GM20431 (cell line): ENCODE data around the gene CMSS1.

Source experiments
- in situ Hi-C: fragments of 300-500 bp; cut with MseI, MboI; formaldehyde crosslinking; loops from one replicate; pipeline ENCODE4 v1.15.0; 2020; ENCODE audit warnings: low sequenced_read_pairs; ENCODE audit not compliant: unreplicated experiment

The CMSS1 gene

GRCh38 chr3:99971761-99972160 is 154.1 kb downstream of the CMSS1 start:
- in situ Hi-C loops, result no loop called here

- in situ Hi-C loops, result no loop called here
Observed at GRCh38 chr3:99972380-99973104, 154.9 kb downstream of the CMSS1 start.

- in situ Hi-C loops, result no loop called here
Observed at GRCh38 chr3:99974989-99975388, 157.3 kb downstream of the CMSS1 start.

GRCh38 chr3:99976584-99976983 is 158.9 kb downstream of the CMSS1 start:
- in situ Hi-C loops, result no loop called here

GRCh38 chr3:99978221-99978620 is 160.6 kb downstream of the CMSS1 start:
- in situ Hi-C loops, result no loop called here

- in situ Hi-C loops, result no loop called here
Observed at GRCh38 chr3:99980606-99981005, 162.9 kb downstream of the CMSS1 start.

GRCh38 chr3:99981138-99981537 is 163.5 kb downstream of the CMSS1 start:
- in situ Hi-C loops, result no loop called here

- in situ Hi-C loops, result no loop called here
Observed at GRCh38 chr3:99982650-99983049, 165.0 kb downstream of the CMSS1 start.

GRCh38 chr3:99984139-99984538 is 166.5 kb downstream of the CMSS1 start:
- in situ Hi-C loops, result no loop called here

GRCh38 chr3:99984668-99985067 is 167.0 kb downstream of the CMSS1 start:
- in situ Hi-C loops, result no loop called here

GRCh38 chr3:99990179-99990578 is 172.5 kb downstream of the CMSS1 start:
- in situ Hi-C loops, result no loop called here

GRCh38 chr3:99997293-99997692 is 179.6 kb downstream of the CMSS1 start:
- in situ Hi-C loops, result no loop called here

- in situ Hi-C loops, result no loop called here
Observed at GRCh38 chr3:99999536-99999935, 181.9 kb downstream of the CMSS1 start.

- in situ Hi-C loops, result no loop called here
Observed at GRCh38 chr3:100001083-100001482, 183.4 kb downstream of the CMSS1 start.

GRCh38 chr3:100001526-100002270 is 184.0 kb downstream of the CMSS1 start:
- in situ Hi-C loops, result no loop called here

- in situ Hi-C loops, result no loop called here
Observed at GRCh38 chr3:100002599-100003350, 185.1 kb downstream of the CMSS1 start.

- in situ Hi-C loops, result no loop called here
Observed at GRCh38 chr3:100003609-100004503, 186.2 kb downstream of the CMSS1 start.

GRCh38 chr3:100004931-100005330 is 187.3 kb downstream of the CMSS1 start:
- in situ Hi-C loops, result no loop called here

GRCh38 chr3:100005665-100006393 is 188.2 kb downstream of the CMSS1 start:
- in situ Hi-C loops, result no loop called here
